Upper lobe of left lung (tissue), 4 donors: ENCODE results near the gene RETREG2.
"Not testable (repeated sequence)": the region's sequence is repeated elsewhere in the genome, so short reads cannot be mapped to it uniquely, and the experiment has no call there.

Experiments used
- CTCF ChIP-seq, 6 experiments: fragments of 450-650 bp in 4 of 6; fragments of 200-600 bp in 2 of 6; sonication (generic) in 2 of 6; IDR thresholded peaks; one replicate each; pipeline ENCODE4 v1.5.1; 2016 to 2019; ENCODE audit warnings: antibody characterized with exemption in 6 of 6
- EP300 ChIP-seq, 4 donors: sonication (generic); formaldehyde crosslinking; IDR thresholded peaks; one replicate each; pipeline ENCODE4 v1.5.1; 2017; ENCODE audit warnings: antibody characterized with exemption in 4 of 4, control low read depth in 2 of 4
- POLR2A ChIP-seq, 4 donors: fragments of 450-650 bp; IDR thresholded peaks; one replicate each; pipeline ENCODE4 v1.5.1; 2016 to 2017; ENCODE audit warnings: antibody characterized with exemption in 4 of 4, mild to moderate bottlenecking in 2 of 4
- POLR2AphosphoS5 ChIP-seq, 2 donors: sonication (generic); formaldehyde crosslinking; IDR thresholded peaks; one replicate each; pipeline ENCODE4 v1.5.1; 2017; ENCODE audit warnings: antibody characterized with exemption in 2 of 2

GRCh38 chr2:219200502-219201326 is 22.6 kb downstream of the RETREG2 start:
- TF ChIP-seq CTCF, EP300, POLR2A, POLR2AphosphoS5 (IDR thresholded peaks at IDR 0.05): not testable (repeated sequence)
